Stimulated activated CD8-positive, alpha-beta memory T cell treated with anti-CD3 and anti-CD28 coated beads, Interleukin-7, amount 100 ng/mL, for 4 hours (primary cell): ENCODE data around the gene ISY1.
"Not testable (repeated sequence)": the region's sequence is repeated elsewhere in the genome, so short reads cannot be mapped to it uniquely, and the experiment has no call there.

Experiments
- DNase-seq, 2 donors: peaks; one replicate each; pipeline ENCODE4 v3.0.0-alpha.2; 2020; ENCODE audit warnings: low read depth in 2 of 2

ISY1 gene

DNA sequence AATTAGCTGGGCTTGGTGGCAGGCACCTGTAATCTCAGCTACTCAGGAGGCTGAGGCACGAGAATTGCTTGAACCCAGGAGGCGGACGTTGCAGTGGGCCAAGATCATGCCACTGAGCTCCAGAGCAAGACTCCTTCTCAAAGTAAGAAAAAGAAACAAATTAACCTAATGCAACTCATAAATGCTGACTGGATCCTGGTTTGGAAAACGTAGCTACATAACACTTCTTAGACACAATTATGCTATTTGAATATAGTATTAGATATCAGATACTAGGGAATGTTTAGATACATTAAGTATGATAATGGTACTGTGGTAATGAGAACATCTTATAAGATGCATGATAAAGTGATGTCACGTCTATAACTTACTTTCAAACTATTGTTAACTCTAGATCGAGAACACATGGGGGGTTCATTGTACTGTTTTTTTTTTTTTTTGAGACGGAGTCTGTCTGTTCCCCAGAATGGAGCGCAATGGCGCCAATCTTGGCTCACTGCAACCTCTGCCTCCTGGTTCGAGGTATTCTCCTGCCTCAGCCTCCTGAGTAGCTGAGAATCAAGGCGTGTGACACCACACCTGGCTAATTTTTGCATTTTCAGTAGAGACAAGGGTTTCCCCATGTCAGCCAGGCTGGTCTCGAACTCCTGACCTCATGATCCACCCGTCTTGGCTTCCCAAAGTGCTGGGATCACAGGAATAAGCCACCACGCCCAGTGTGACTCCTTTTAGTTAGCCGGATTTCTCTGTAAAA lies 5.9 kb upstream of the ISY1 start:
- no peak for DNase-seq

DNA sequence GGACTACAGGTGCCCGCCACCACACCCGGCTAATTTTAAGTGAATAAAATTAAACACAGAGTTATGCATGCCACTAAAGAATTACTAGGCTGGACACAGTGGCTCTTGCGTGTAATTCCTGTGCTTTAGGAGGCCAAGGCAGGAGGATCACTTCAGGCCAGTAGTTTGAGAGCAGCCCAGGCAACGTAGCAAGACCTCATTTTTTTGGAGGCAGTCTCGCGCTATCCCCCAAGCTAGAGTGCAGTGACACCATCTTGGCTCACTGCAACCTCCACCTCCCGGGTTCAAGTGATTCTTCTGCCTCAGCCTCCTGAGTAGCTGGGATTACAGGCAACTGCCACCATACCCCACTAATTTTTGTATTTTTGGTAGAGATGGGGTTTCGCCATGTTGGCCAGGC lies 4.7 kb upstream of the ISY1 start:
- DNase-seq: not testable (repeated sequence)

- no peak for DNase-seq
These were observed 3.6 kb upstream of the ISY1 start for GRCh38 chr3:129164500-129164899.

- DNase-seq: no peak
These were observed 2.1 kb upstream of the ISY1 start for GRCh38 chr3:129162729-129163579.

DNA sequence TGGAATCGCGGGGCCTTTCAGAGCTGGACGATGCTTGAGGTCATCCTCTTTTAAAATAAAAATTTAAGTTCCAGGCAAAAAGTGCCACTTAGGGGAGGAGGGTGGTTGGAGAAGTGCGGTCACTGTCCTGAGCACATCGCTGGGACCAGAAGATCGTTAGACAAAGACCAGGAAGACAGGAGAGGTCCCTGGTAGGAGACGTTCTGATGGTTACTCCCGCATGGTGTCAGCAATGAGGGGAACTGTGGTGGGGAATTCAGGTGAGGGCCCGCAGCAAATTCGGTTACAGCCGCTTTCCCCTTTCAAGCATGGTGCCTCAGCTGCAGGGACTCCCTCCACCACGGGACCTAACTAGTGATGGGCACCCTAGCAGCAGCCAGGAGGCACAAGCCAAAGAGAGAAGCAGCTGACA lies 1.0 kb upstream of the ISY1 start:
- DNase-seq: peak in 1 of 2 donors; percentile 12

DNA sequence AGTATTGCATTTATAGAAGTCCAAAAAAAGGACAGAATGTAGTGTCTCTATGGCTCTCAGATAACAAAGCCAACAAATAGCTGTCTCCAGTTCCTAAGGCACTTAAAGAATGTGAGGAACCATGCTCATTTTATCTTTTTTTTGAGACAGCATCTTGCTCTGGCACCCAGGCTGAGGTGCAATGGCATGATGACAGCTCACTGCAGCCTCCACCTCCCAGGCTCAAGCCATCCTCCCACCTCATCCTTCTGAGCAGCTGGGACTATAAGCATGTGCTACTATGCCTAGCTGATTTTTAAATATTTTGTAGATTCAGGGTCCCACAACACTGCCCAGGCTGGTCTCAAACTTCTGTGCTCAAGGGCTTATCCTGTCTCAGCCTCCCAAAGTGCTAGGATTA lies 16.1 kb downstream of the ISY1 start:
- DNase-seq: no peak

DNA sequence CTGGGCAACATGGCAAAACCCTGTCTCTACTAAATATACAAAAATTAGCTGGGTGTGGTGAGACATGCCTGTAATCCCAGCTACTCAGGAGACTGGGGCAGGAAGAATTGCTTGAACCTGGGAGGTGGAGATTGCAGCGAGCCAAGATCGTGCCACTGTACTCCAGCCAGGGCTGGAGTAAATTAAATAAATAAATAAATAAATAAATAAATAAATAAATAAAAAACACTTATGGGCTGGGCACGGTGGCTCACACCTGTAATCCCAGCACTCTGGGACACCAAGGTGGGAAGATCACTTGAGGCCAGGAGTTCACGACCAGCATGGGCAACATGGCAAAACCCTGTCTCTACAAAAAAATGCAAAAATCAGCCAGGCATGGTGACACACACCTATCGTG lies 19.9 kb downstream of the ISY1 start:
- not testable (repeated sequence) for DNase-seq

DNA sequence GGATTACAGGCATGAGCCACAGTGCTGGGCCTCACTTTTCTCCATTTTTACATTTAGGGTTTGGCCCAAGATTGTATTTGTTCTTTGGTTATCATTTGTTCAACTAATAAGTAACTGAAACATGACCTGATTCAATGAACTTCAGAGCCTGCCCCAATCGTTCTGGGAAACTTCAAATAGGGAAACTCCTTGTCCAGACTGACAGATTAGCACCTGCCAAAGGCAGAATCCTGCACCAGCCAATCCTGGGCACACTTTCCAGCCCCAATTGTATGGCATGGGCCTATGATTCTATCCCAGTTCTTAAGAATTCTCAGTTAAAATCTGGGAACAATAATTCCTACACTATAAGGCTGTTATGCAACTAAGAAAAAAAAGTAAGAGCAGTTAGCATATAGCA lies 21.0 kb downstream of the ISY1 start:
- DNase-seq: no peak

DNA sequence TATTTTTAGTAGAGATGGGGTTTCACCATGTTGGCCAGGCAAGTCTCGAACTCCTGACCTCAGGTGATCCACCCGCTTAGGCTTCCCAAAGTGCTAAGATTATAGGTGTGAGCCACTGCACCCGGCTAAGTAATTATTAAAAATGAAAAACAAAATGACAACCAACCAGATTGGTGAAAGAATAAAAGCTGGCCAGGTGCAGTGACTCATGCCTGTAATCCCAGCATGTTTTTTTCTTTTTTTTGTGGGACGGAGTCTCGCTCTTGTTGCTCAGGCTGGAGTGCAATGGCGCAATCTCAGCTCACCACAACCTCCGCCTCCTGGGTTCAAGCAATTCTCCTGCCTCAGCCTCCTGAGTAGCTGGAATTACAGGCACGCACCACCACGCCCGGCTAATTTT lies 24.6 kb downstream of the ISY1 start:
- not testable (repeated sequence) for DNase-seq

DNA sequence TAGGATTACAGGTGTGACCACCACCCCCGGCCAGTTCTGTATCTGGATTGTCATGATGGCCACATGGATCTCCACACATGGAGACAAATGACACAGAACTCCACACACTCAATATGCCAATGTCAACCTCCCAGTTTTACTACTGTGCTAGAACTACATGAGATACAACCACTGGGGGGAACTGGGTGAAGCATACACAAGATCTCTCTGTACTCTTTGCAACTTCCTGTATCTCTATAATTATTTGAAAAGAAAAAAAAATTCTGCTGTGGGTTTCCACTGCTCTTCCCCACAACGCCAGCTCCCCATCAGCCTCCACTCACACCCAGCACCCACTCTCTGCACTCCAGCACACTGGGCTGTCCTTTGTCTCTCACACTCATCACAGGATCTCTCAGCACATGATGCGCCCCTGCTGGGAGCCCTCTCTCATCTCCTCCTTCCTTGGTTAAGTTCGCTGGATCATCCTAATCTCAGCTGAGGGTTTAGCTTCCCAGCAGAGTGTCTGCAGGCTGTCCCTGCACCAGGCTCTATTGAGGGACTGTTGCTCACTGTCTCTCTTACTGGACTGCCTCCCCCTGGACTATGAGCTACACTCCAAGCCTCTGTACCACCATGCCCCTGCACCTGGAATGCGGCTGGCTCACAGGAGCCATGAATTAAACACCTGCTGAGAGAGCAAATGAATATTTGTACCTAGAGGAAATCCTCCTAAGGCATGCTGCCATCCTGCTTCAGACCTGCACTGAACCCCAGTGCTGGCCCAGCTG lies 28.6 kb downstream of the ISY1 start:
- no peak for DNase-seq

- no peak for DNase-seq
These were observed 29.3 kb downstream of the ISY1 start for GRCh38 chr3:129131465-129132088.

DNA sequence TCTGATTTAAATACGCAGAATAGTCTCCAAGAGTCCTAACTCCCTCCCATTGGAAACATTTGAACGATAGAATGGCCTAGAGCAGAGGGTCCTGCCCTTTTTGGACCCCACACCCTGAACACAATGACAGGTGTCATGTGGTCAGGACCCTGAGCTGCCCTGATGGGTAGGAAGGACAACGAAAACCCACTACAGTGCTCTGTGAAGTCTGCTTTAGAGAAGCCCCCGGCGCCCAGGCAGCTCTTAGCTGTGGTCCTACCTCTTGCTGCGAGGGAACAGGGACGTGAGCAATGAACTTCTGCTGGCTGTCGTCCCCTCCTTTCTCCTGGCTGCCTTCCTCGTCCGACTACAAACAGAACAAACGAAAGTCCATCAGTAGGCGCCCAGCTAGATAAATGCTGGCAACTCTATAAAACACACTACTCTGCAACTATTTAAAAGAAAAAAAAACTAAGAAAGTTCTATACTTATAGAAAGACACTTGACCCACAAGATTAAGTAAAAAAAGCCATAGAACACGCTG lies 30.5 kb downstream of the ISY1 start:
- DNase-seq: no peak

DNA sequence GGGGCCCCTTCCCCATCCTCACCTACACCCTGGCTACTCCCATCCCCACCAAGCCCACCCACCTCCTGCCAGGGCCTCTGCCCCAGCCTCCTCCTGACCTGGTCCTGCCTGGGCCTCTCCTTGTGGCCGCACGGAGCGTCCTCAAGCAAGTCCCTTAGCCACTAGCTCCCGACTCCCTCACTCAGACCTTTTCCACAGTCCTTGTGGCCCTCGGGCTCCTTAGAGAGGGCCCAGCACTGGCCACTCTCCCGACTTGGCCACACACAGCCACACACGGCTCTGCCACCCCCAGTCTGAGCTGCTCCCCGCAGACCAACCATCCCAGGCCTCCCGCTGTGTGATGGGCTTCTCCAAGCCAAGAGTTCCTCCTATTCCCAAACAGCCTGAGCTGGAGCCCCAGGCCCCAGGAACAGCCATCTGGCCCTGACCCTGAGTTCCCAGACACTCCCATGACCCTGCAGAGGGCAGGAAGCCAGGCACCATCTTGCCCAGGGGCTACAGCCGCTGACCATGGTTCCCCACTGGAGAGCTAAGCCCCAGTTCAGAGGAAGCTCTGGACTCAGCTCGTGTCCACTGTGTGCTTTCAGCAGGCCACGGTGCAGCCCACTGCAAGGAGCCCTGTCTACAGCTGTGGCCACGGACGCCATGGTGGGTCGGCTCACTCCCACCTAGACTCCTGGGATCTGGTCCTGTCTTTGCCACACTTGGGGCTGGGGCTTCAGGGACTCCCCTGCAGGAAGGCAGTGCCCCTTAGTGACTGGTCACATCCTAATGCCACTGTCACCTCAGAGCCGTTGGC lies 32.3 kb downstream of the ISY1 start:
- DNase-seq: no peak

GRCh38 chr3:129126726-129127280 lies 34.1 kb downstream of the ISY1 start:
- DNase-seq: no peak

GRCh38 chr3:129123314-129124060 lies 37.4 kb downstream of the ISY1 start:
- DNase-seq: no peak

GRCh38 chr3:129122412-129123011 lies 38.4 kb downstream of the ISY1 start:
- DNase-seq: no peak

- DNase-seq: peak; percentile 80 to 84
These were observed 39.0 kb downstream of the ISY1 start, which contains the start of gene RAB43 for GRCh38 chr3:129121792-129122411. TSS of gene RAB43 (minus strand) at chr3:129121804. CDS start at chr3:129121489, 315 bp downstream.

- peak in 1 of 2 donors; percentile 61 for DNase-seq
These were observed 39.7 kb downstream of the ISY1 start for GRCh38 chr3:129121016-129121791.
